Panc1 (cell line): ENCODE results near the gene MAGOH.

Experiments used
- CTCF ChIP-seq: fragments of 450-650 bp; IDR thresholded peaks from 2 replicates; pipeline ENCODE4 v1.5.1; 2017; ENCODE audit warnings: mild to moderate bottlenecking
- TCF7L2 ChIP-seq: IDR thresholded peaks from 2 replicates; pipeline ENCODE4 v1.6.1; 2011; ENCODE audit warnings: mild to moderate bottlenecking, low read depth, low read length, inconsistent platforms

GRCh38 chr1:53189061-53189460, 49.3 kb downstream of the MAGOH start:
- no peak for TF ChIP-seq TCF7L2
- TF ChIP-seq CTCF = no peak
